K562 (cell line): ENCODE data around the gene ZNF222. TPM values are rescaled to one million over a fixed set of nuclear protein-coding genes. Genes with fewer than 3 reads are reported as not detected.

Experiments used
- ATF1 ChIP-seq, 2 experiments: fragments of 450-650 bp in 1 of 2; IDR thresholded peaks; 2 replicates each; pipeline ENCODE4 v1.6.1; 2016; ENCODE audit warnings: missing compliant biosample characterization in 1 of 2, missing genetic modification characterization in 1 of 2
- BHLHE40 ChIP-seq: IDR thresholded peaks from 2 replicates; pipeline ENCODE4 v1.6.1; 2011; ENCODE audit warnings: low read length, improper control_type of control experiment
- CHD4 ChIP-seq: fragments of 200-600 bp; sonication (generic); IDR thresholded peaks from 3 replicates; pipeline ENCODE4 v1.6.1; 2012; ENCODE audit warnings: low read depth, mild to moderate bottlenecking, mixed read lengths, low read length, inconsistent platforms; ENCODE audit not compliant: insufficient read depth, insufficient replicate concordance, poor library complexity, severe bottlenecking
- EP400 ChIP-seq: fragments of 450-650 bp; IDR thresholded peaks from 2 replicates; pipeline ENCODE4 v1.6.1; 2017; ENCODE audit warnings: antibody characterized with exemption, mild to moderate bottlenecking, moderate library complexity
- ETS1 ChIP-seq: conservative IDR thresholded peaks from 2 replicates; pipeline ENCODE4 v1.6.1; 2011; ENCODE audit warnings: low read depth, mild to moderate bottlenecking, low read length; ENCODE audit not compliant: control insufficient read depth
- FOXO4 ChIP-seq: fragments of 450-650 bp; formaldehyde crosslinking; IDR thresholded peaks from 2 replicates; pipeline ENCODE4 v1.4.0; 2020; ENCODE audit warnings: mild to moderate bottlenecking, moderate library complexity
- HMG20A ChIP-seq: fragments of 450-650 bp; formaldehyde crosslinking; conservative IDR thresholded peaks from 2 replicates; pipeline ENCODE4 v1.4.0; 2020; ENCODE audit warnings: mild to moderate bottlenecking, mixed read lengths
- IRF2 ChIP-seq: sonication (generic); formaldehyde crosslinking; IDR thresholded peaks from 2 replicates; pipeline ENCODE4 v1.8.1; 2022; ENCODE audit warnings: mild to moderate bottlenecking, missing genetic modification reagents
- LARP7 ChIP-seq: fragments of 450-650 bp; IDR thresholded peaks from 2 replicates; pipeline ENCODE4 v1.6.1; 2016
- MCM3 ChIP-seq: fragments of 450-650 bp; IDR thresholded peaks from 2 replicates; pipeline ENCODE4 v1.6.1; 2016
- NCOA4 ChIP-seq: fragments of 450-650 bp; IDR thresholded peaks from 2 replicates; pipeline ENCODE4 v1.6.1; 2018; ENCODE audit warnings: mild to moderate bottlenecking; ENCODE audit not compliant: partially characterized antibody
- ZBTB1 ChIP-seq: sonication (generic); formaldehyde crosslinking; IDR thresholded peaks from 2 replicates; pipeline ENCODE4 v1.8.1; 2023; ENCODE audit warnings: missing genetic modification reagents, low read depth, mild to moderate bottlenecking, borderline replicate concordance
- ZNF146 ChIP-seq: IDR thresholded peaks from one replicate; pipeline ENCODE4 v1.6.1; 2018; ENCODE audit warnings: missing compliant biosample characterization; ENCODE audit not compliant: unreplicated experiment
- ZNF316 ChIP-seq: fragments of 450-650 bp; IDR thresholded peaks from 2 replicates; pipeline ENCODE4 v1.6.1; 2016
- ZNF699 ChIP-seq: fragments of 250-450 bp; sonication (Bioruptor Pico); IDR thresholded peaks from 2 replicates; pipeline ENCODE4 v1.8.0; 2021; ENCODE audit warnings: mild to moderate bottlenecking, moderate library complexity; ENCODE audit not compliant: insufficient replicate concordance
- polyA plus RNA-seq, 8 experiments: library from polyadenylated mRNA; depleted of rRNA in 4 of 8; stranded (reverse) in 5 of 8; unstranded in 3 of 8; fragments of >200 nt; fragmentation: Nextera tagmentation in 2 of 8; fragmentation: Illumina TruSeq in 1 of 8; extraction: Ambion mirVana in 2 of 8; extraction: Trizol in 1 of 8; gene quantifications; 2 replicates each; pipeline versions ENCODE4 v1.2.1 to v1.2.3, GENCODE V29; 2011 to 2014; ENCODE audit warnings: inconsistent platforms in 1 of 8, missing spikeins in 1 of 8
- total RNA-seq, 7 experiments: library from RNA; depleted of rRNA in 6 of 7; stranded (reverse); fragments of >200 nt in 6 of 7; fragmentation: Illumina TruSeq in 2 of 7; extraction: Trizol in 2 of 7; gene quantifications; 2 replicates each; pipeline versions ENCODE4 v1.2.1 to v1.2.3, GENCODE V29; 2011 to 2021; ENCODE audit warnings: low replicate concordance in 1 of 7
- TF ChIP-seq, protein P1 (sequence below): sonication (generic); formaldehyde crosslinking; IDR thresholded peaks from 2 replicates; pipeline ENCODE4 v1.8.0; 2023; ENCODE audit warnings: mild to moderate bottlenecking, missing genetic modification reagents
- TF ChIP-seq, protein P2 (sequence below): fragments of 450-650 bp; IDR thresholded peaks from 2 replicates; pipeline ENCODE4 v1.6.1; 2016

ZNF222 gene
- total and polyA plus RNA-seq, 9 of the 15 experiments (the other 6 are each of a cell fraction or from before 2014, with no cell fraction given): 2.3 to 4.5 (median 3.0) TPM

DNA sequence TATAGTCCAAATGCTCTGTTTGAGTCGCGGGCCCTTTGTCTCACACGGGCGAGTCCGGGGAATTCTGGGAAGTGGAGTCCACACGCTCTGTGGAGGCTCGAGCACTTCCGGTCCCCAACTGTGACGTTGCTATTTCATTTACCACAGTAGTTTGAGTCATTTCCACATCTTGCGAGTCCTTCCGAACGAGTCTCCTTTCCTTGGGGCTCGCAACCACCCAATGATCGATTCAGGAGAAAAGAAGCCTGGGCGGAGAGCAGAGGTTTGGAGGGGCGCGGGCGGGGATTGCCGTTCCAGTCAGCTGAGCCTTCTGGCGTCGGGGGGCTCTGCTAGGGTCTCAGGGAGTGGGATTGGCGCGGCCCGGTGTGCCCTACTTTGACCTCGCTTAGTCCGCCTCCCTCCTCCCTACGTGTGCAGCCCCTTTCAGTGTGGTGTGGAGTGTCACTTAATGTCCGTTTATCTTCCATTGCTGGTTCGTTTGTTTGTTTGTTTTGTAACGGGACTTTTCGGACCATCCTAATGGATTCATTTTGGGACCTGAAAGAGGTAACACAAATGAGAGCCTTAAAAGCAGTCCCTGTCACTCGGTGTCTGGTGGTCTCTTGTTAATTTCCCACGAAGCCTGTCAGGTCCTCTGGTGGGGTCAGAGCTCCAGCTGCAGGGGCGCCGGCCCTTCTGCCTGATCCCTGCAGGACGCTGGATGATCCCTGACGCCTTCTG, at the start of gene ZNF222 (continued):
- TF ChIP-seq, protein P1, sequence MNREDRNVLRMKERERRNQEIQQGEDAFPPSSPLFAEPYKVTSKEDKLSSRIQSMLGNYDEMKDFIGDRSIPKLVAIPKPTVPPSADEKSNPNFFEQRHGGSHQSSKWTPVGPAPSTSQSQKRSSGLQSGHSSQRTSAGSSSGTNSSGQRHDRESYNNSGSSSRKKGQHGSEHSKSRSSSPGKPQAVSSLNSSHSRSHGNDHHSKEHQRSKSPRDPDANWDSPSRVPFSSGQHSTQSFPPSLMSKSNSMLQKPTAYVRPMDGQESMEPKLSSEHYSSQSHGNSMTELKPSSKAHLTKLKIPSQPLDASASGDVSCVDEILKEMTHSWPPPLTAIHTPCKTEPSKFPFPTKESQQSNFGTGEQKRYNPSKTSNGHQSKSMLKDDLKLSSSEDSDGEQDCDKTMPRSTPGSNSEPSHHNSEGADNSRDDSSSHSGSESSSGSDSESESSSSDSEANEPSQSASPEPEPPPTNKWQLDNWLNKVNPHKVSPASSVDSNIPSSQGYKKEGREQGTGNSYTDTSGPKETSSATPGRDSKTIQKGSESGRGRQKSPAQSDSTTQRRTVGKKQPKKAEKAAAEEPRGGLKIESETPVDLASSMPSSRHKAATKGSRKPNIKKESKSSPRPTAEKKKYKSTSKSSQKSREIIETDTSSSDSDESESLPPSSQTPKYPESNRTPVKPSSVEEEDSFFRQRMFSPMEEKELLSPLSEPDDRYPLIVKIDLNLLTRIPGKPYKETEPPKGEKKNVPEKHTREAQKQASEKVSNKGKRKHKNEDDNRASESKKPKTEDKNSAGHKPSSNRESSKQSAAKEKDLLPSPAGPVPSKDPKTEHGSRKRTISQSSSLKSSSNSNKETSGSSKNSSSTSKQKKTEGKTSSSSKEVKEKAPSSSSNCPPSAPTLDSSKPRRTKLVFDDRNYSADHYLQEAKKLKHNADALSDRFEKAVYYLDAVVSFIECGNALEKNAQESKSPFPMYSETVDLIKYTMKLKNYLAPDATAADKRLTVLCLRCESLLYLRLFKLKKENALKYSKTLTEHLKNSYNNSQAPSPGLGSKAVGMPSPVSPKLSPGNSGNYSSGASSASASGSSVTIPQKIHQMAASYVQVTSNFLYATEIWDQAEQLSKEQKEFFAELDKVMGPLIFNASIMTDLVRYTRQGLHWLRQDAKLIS (CRISPR knock-in tag): no peak
- TF ChIP-seq ZNF316 (peak; percentile 47; the same call in 1 of the 2 replicates), ATF1 (CRISPR knock-in tag; IDR thresholded peaks at IDR 0.05) (no peak), ATF1 (tag; IDR thresholded peaks at IDR 0.05) (peak; percentile 96), ZBTB1 (no peak), BHLHE40 (peak; percentile 33; the same call in 1 of the 2 replicates), LARP7 (no peak), HMG20A (CRISPR knock-in tag) (no peak), ZNF146 (CRISPR knock-in tag) (no peak), IRF2 (CRISPR knock-in tag) (no peak), MCM3 (no peak), EP400 (peak; percentile 43), NCOA4 (no peak), FOXO4 (no peak), CHD4 (no peak), ZNF699 (no peak), ETS1 (peak; percentile 77; the same call in 1 of the 2 replicates)
- TF ChIP-seq, protein P2, sequence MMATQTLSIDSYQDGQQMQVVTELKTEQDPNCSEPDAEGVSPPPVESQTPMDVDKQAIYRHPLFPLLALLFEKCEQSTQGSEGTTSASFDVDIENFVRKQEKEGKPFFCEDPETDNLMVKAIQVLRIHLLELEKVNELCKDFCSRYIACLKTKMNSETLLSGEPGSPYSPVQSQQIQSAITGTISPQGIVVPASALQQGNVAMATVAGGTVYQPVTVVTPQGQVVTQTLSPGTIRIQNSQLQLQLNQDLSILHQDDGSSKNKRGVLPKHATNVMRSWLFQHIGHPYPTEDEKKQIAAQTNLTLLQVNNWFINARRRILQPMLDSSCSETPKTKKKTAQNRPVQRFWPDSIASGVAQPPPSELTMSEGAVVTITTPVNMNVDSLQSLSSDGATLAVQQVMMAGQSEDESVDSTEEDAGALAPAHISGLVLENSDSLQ: no peak
